HL-60 (cell line): ENCODE measurements around the gene LRP2.

ENCODE experiments used
- DNase-seq, 2 experiments: peaks; one replicate each; pipeline ENCODE4 v3.0.0-alpha.2; 2010 to 2020; ENCODE audit warnings: low read depth in 1 of 2, low spot score in 1 of 2
- H3K27ac ChIP-seq: fragments of 250-450 bp; sonication (Bioruptor Pico); replicated peaks from 2 replicates; pipeline ENCODE4 v1.5.1; 2020; ENCODE audit warnings: mild to moderate bottlenecking, moderate library complexity
- H3K27me3 ChIP-seq: fragments of 250-450 bp; sonication (Bioruptor Pico); 2 replicates; pipeline ENCODE4 v1.5.1; 2021; ENCODE audit warnings: mild to moderate bottlenecking, moderate library complexity; ENCODE audit not compliant: insufficient read depth, poor library complexity, severe bottlenecking
- H3K4me3 ChIP-seq: replicated peaks from 2 replicates; pipeline ENCODE4 v1.5.1; 2011; ENCODE audit warnings: mild to moderate bottlenecking, control low read depth, low read length; ENCODE audit not compliant: insufficient read depth
- CTCF ChIP-seq: IDR thresholded peaks from one replicate; pipeline ENCODE4 v1.5.1; 2011; ENCODE audit warnings: low read length, control low read depth, inconsistent platforms; ENCODE audit not compliant: insufficient read depth
- GABPA ChIP-seq: IDR thresholded peaks from 2 replicates; pipeline ENCODE4 v1.6.1; 2012; ENCODE audit warnings: low read depth
- POLR2AphosphoS5 ChIP-seq: IDR thresholded peaks from 2 replicates; pipeline ENCODE4 v1.6.1; 2012; ENCODE audit warnings: low read depth
- REST ChIP-seq: IDR thresholded peaks from 2 replicates; pipeline ENCODE4 v1.6.1; 2012; ENCODE audit warnings: low read depth; ENCODE audit not compliant: insufficient replicate concordance
- SPI1 ChIP-seq: IDR thresholded peaks from 2 replicates; pipeline ENCODE4 v1.6.1; 2012; ENCODE audit warnings: low read depth, mild to moderate bottlenecking, borderline replicate concordance

The LRP2 gene

GRCh38 chr2:169106134-169106533, 256.2 kb downstream of the LRP2 start:
- H3K4me3 ChIP-seq = no peak overlapping the region
- H3K27me3 ChIP-seq = no peaks in the 10 kb centered on the region
- TF ChIP-seq REST = peak; percentile 76
- TF ChIP-seq SPI1 = no peak
- DNase-seq = no peak
- H3K27ac ChIP-seq = peak overlapping the region; percentile 61

GRCh38 chr2:169105476-169105875, 256.9 kb downstream of the LRP2 start:
- H3K27ac ChIP-seq = peak overlapping the region; percentile 61
- TF ChIP-seq SPI1 = peak; percentile 74; the same call in 1 of the 2 replicates
- no peak for TF ChIP-seq POLR2AphosphoS5
- no peak for TF ChIP-seq CTCF
- H3K4me3 ChIP-seq = no peak overlapping the region
- H3K27me3 ChIP-seq = no peaks in the 10 kb centered on the region
- DNase-seq = peak in 1 of 2 experiments; percentile 14

GRCh38 chr2:169104848-169105247, 257.5 kb downstream of the LRP2 start:
- Histone ChIP-seq H3K4me3 (no peak overlapping the region), H3K27ac (peak overlapping the region; percentile 61; the same call in 1 of the 2 replicates), H3K27me3 (no peaks in the 10 kb centered on the region)
- no peak for TF ChIP-seq REST
- no peak for TF ChIP-seq GABPA
- TF ChIP-seq SPI1 = no peak
- TF ChIP-seq CTCF = no peak
- TF ChIP-seq POLR2AphosphoS5 = no peak
- DNase-seq = no peak

- no peak for TF ChIP-seq POLR2AphosphoS5
- TF ChIP-seq CTCF = no peak
- no peak for TF ChIP-seq GABPA
- TF ChIP-seq REST = no peak
- no peak for TF ChIP-seq SPI1
- no peaks in the 10 kb centered on the region for H3K27me3 ChIP-seq
- no peak overlapping the region for H3K4me3 ChIP-seq
- peak overlapping the region; percentile 27 for H3K27ac ChIP-seq
- DNase-seq = peak in 1 of 2 experiments; percentile 69
Observed at GRCh38 chr2:169095621-169096105, 266.7 kb downstream of the LRP2 start.
